PC-3 (cell line): ENCODE measurements around the gene SCN4B.

ENCODE experiments used
- EZH2 ChIP-seq: fragments of 300-600 bp; sonication (generic); IDR thresholded peaks from one replicate; pipeline ENCODE4 v1.6.1; 2017; ENCODE audit warnings: antibody characterized with exemption, mild to moderate bottlenecking, low read length; ENCODE audit not compliant: unreplicated experiment
- EZH2phosphoT487 ChIP-seq: fragments of 300-600 bp; sonication (generic); IDR thresholded peaks from 2 replicates; pipeline ENCODE4 v1.6.1; 2018; ENCODE audit warnings: mild to moderate bottlenecking, antibody characterized with exemption, low read length, borderline replicate concordance
- TF ChIP-seq, protein P1 (sequence below): fragments of 300-600 bp; sonication (generic); conservative IDR thresholded peaks from 2 replicates; pipeline ENCODE4 v1.5.1; 2017; ENCODE audit warnings: antibody characterized with exemption, low read depth, mild to moderate bottlenecking, low read length

DNA sequence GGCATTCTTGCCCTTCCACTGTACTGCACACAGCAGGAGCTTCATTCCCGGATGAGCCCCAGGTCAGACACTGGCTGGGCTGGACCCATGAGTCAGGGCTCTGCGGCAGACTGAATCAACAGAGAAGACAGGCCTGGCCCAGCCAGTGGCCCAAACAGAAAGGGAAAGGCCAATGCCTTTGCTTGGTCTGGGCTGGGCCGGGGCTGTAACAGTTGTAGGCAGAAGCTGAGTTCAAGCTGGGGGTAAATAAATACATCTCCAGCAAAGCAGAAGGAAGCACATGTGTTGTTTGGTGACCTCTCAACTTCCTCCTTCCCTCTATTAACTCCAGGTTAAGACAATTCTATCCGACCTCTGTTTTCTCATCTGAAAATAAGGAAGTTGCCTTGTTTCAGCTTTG, 64.1 kb downstream of the SCN4B start:
- TF ChIP-seq EZH2 (no peak), EZH2phosphoT487 (no peak)
- TF ChIP-seq, protein P1, sequence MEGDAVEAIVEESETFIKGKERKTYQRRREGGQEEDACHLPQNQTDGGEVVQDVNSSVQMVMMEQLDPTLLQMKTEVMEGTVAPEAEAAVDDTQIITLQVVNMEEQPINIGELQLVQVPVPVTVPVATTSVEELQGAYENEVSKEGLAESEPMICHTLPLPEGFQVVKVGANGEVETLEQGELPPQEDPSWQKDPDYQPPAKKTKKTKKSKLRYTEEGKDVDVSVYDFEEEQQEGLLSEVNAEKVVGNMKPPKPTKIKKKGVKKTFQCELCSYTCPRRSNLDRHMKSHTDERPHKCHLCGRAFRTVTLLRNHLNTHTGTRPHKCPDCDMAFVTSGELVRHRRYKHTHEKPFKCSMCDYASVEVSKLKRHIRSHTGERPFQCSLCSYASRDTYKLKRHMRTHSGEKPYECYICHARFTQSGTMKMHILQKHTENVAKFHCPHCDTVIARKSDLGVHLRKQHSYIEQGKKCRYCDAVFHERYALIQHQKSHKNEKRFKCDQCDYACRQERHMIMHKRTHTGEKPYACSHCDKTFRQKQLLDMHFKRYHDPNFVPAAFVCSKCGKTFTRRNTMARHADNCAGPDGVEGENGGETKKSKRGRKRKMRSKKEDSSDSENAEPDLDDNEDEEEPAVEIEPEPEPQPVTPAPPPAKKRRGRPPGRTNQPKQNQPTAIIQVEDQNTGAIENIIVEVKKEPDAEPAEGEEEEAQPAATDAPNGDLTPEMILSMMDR, result no peak
